ENCODE data around the gene THBS2. TPM values are rescaled to one million over a fixed set of nuclear protein-coding genes. Genes with fewer than 3 reads are reported as not detected.

The THBS2 gene
- total and polyA plus RNA-seq, 2 of the 4 experiments (the other 2 are of a cell fraction): 97.3 to 113 TPM

- H4K5ac ChIP-seq (ENCODE audit: low read depth, low read length): peak overlapping the region; percentile 90
- H3K23ac ChIP-seq (ENCODE audit: low read depth, low read length): peak overlapping the region; percentile 97
- TF ChIP-seq CEBPB (IDR thresholded peaks at IDR 0.05; ENCODE audit: low read depth, low read length) (no peak), FOS (IDR thresholded peaks at IDR 0.05; ENCODE audit: low read depth, low read length) (no peak), MXI1 (IDR thresholded peaks at IDR 0.05; ENCODE audit: borderline replicate concordance, low read depth, low read length) (no peak), RCOR1 (IDR thresholded peaks at IDR 0.05; ENCODE audit: insufficient replicate concordance, low read length) (no peak), MAZ (IDR thresholded peaks at IDR 0.05; ENCODE audit: borderline replicate concordance, low read depth, low read length) (no peak), RAD21 (IDR thresholded peaks at IDR 0.05; ENCODE audit: low read length) (no peak), RFX5 (IDR thresholded peaks at IDR 0.05; ENCODE audit: low read depth, low read length) (no peak), MAFK (IDR thresholded peaks at IDR 0.05; ENCODE audit: low read depth, low read length) (no peak)
- TF ChIP-seq, protein P1, sequence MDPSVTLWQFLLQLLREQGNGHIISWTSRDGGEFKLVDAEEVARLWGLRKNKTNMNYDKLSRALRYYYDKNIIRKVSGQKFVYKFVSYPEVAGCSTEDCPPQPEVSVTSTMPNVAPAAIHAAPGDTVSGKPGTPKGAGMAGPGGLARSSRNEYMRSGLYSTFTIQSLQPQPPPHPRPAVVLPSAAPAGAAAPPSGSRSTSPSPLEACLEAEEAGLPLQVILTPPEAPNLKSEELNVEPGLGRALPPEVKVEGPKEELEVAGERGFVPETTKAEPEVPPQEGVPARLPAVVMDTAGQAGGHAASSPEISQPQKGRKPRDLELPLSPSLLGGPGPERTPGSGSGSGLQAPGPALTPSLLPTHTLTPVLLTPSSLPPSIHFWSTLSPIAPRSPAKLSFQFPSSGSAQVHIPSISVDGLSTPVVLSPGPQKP (IDR thresholded peaks at IDR 0.05; ENCODE audit: borderline replicate concordance, low read depth, low read length): no peak
- TF ChIP-seq, protein P2, sequence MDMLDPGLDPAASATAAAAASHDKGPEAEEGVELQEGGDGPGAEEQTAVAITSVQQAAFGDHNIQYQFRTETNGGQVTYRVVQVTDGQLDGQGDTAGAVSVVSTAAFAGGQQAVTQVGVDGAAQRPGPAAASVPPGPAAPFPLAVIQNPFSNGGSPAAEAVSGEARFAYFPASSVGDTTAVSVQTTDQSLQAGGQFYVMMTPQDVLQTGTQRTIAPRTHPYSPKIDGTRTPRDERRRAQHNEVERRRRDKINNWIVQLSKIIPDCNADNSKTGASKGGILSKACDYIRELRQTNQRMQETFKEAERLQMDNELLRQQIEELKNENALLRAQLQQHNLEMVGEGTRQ (IDR thresholded peaks at IDR 0.05; ENCODE audit: low read depth, low read length): no peak
- dilution Hi-C loops (cut with HindIII; ENCODE audit: low sequenced_read_pairs, unreplicated experiment) (no loop called here), intact Hi-C loops (cut with micrococcal nuclease) (loop anchor here (2.0 kb wide), 3 partner anchors 46 to 258 kb away; no protein-coding TSS in a partner anchor), in situ Hi-C loops (cut with MboI; ENCODE audit: low sequenced_read_pairs) (no loop called here)
- no peaks in the 10 kb centered on the region for H3K27me3 ChIP-seq (ENCODE audit: control insufficient read depth, insufficient read depth, low read length)
- H3K4me3 ChIP-seq (ENCODE audit: insufficient read depth, low read depth, low read length): no peak overlapping the region
- peaks cover 14% of the 10 kb centered on the region for H3K9me1 ChIP-seq (ENCODE audit: insufficient read depth, low read length)
- peak overlapping the region; percentile 98 for H3K14ac ChIP-seq (replicated peaks; ENCODE audit: low read depth, low read length)
- peak overlapping the region; percentile 24; the same call in 1 of the 2 replicates for H3K56ac ChIP-seq (ENCODE audit: extremely low read depth, insufficient read depth, low read length)
- H3K27ac ChIP-seq (ENCODE audit: insufficient read depth, low read length): peak overlapping the region; percentile 93
- DNase-seq (peak; percentile 35), ATAC-seq (ENCODE audit: low read depth) (no peak)
- H4K91ac ChIP-seq (ENCODE audit: insufficient read depth, low read depth, low read length): peak overlapping the region; percentile 93
- H4K8ac ChIP-seq (ENCODE audit: low read depth in 2 of 2, low read length in 2 of 2): peak overlapping the region; percentile 89 to 98
- ChIA-PET CTCF (no interaction called here), POLR2A (ENCODE audit: unreplicated experiment) (interaction anchor here (0.6 kb wide), 1 partner anchor 167 kb away, joined by 6 read pairs; no protein-coding TSS in a partner anchor)
- H2AFZ ChIP-seq (replicated peaks; ENCODE audit: low read length, poor library complexity): peak overlapping the region; percentile 90
- peak overlapping the region; percentile 93 for H2BK120ac ChIP-seq (ENCODE audit: low read depth, low read length)
- peak overlapping the region; percentile 80 for H3K9ac ChIP-seq (ENCODE audit: low read depth, low read length)
- no peaks in the 10 kb centered on the region for H3K9me3 ChIP-seq (ENCODE audit: control insufficient read depth, insufficient read depth, low read length)
- peak overlapping the region; percentile 81 for H3K18ac ChIP-seq (ENCODE audit: low read depth, low read length)
- H2BK5ac ChIP-seq (ENCODE audit: low read depth, low read length, poor library complexity, severe bottlenecking): peak overlapping the region; percentile 94
- peak overlapping the region; percentile 97 for H2AK5ac ChIP-seq (ENCODE audit: low read depth, low read length)
- H2AK9ac ChIP-seq (replicated peaks; ENCODE audit: low read depth, low read length, poor library complexity): peak overlapping the region; percentile 89
- peak overlapping the region; percentile 97 for H2BK20ac ChIP-seq (ENCODE audit: low read depth, low read length)
- H3K4me1 ChIP-seq (ENCODE audit: control insufficient read depth, insufficient read depth, low read length): peaks cover 19% of the 10 kb centered on the region
- no TSS peak for BruUV-seq (replicated peaks)
- H3K4me2 ChIP-seq (ENCODE audit: low read depth, low read length): peak overlapping the region; percentile 8
- no peaks in the 10 kb centered on the region for H4K20me1 ChIP-seq (ENCODE audit: insufficient read depth, low read length)
- H3K4ac ChIP-seq (ENCODE audit: low read depth, low read length): peak overlapping the region; percentile 98
- no CpG with 5 or more reads among the region's 12 CpGs for WGBS, 2 experiments (ENCODE audit: extremely low coverage in 2 of 2, insufficient read length in 1 of 2)
- H2BK15ac ChIP-seq (ENCODE audit: low read depth, low read length): peak overlapping the region; percentile 89
- H3K36me3 ChIP-seq (ENCODE audit: control insufficient read depth, insufficient read depth, low read length): peaks cover 10% of the 10 kb centered on the region
- peaks cover 0 to 19% of the 10 kb centered on the region in 2 experiments; a peak in 2 of 4 replicates for H3K79me1 ChIP-seq (ENCODE audit: low read depth in 1 of 2, low read length in 2 of 2)
Measured at GRCh38 chr6:169215201-169215681, 38.4 kb downstream of the THBS2 start.
